SK-N-MC (cell line): ENCODE data around the gene PGAP2.

Experiments
- EZH2 ChIP-seq: fragments of 200-600 bp; sonication (generic); IDR thresholded peaks from one replicate; pipeline ENCODE4 v1.6.1; 2017; ENCODE audit warnings: antibody characterized with exemption
- FOXP2 ChIP-seq: optimal IDR thresholded peaks from 2 replicates; pipeline ENCODE3; 2011; ENCODE audit warnings: mild to moderate bottlenecking, moderate library complexity; ENCODE audit not compliant: insufficient read depth; ENCODE audit errors: extremely low read length, control extremely low read depth
- POLR2AphosphoS5 ChIP-seq: IDR thresholded peaks from 2 replicates; pipeline ENCODE4 v1.6.1; 2012; ENCODE audit warnings: mild to moderate bottlenecking, low read depth, low read length, borderline replicate concordance

DNA sequence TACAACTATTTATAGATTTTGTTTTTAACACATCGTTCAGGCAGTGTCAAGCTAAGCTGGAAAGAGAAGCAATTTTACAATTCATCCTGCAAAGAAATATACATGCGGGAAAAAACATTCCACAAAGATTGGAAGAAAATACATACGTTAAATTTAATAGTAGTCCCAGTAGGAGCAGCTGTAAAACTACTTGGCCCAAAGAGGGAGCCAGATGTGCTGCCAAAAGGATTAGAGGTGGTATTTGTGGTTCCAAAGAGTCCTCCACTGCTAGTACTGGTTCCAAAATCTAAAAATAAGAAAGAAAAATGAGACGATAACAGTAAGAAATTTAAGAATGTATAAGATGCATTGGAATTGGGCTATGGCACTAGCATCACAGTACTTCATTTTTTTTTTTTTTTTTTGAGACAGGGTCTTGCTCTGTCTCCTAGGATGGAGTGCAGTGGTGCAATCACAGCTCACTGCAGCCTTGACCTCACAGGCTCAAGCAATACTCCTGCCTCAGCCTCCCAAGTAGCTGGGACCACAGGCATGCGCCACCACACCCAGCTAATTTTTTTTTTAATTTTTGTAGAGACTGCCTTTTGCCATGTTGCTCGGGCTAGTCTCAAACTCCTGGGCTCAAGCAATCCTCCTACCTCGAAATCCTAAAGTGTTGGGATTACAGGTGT, 32.5 kb upstream of the PGAP2 start:
- TF ChIP-seq POLR2AphosphoS5 (no peak), EZH2 (no peak), FOXP2 (no peak)
